ENCODE results near the gene PRKAG2.
"Not testable (repeated sequence)": the region's sequence is repeated elsewhere in the genome, so short reads cannot be mapped to it uniquely, and the experiment has no call there.

The PRKAG2 gene

GRCh38 chr7:151752816-151753595 lies 123.9 kb downstream of the PRKAG2 start:
- H3K36me3 ChIP-seq (ENCODE audit: insufficient read depth, low read length), result no peaks in the 10 kb centered on the region
- H3K27ac ChIP-seq (ENCODE audit: low read depth, low read length, poor library complexity, severe bottlenecking), result no peak overlapping the region
- H2AFZ ChIP-seq (ENCODE audit: low read length), result no peak overlapping the region
- no peaks in the 10 kb centered on the region for H3K9me3 ChIP-seq (ENCODE audit: low read length)
- no peak overlapping the region for H3K4me3 ChIP-seq (ENCODE audit: low read depth, low read length, poor library complexity, severe bottlenecking)
- no peaks in the 10 kb centered on the region for H3K9me2 ChIP-seq (ENCODE audit: low read depth, low read length)
- TF ChIP-seq EZH2 (IDR thresholded peaks at IDR 0.05; ENCODE audit: borderline replicate concordance, low read length) (no peak), CTCF (IDR thresholded peaks at IDR 0.05; ENCODE audit: low read length) (no peak)
- peaks cover 13% of the 10 kb centered on the region; the same call in 1 of the 2 replicates for H3K27me3 ChIP-seq (ENCODE audit: insufficient read depth, low read length)
- no peaks in the 10 kb centered on the region for H3K4me1 ChIP-seq (ENCODE audit: insufficient read depth, low read length, severe bottlenecking)
- no peaks in the 10 kb centered on the region for H4K20me1 ChIP-seq (ENCODE audit: insufficient read depth, low read length)
- H3F3A ChIP-seq (ENCODE audit: insufficient read depth, low read length), result no peaks in the 10 kb centered on the region
- H3K4me2 ChIP-seq (ENCODE audit: low read length), result no peak overlapping the region
- no peaks in the 10 kb centered on the region for H3K79me2 ChIP-seq (ENCODE audit: insufficient read depth, low read length)
- H3K9ac ChIP-seq (ENCODE audit: low read length), result no peak overlapping the region

GRCh38 chr7:151752037-151752436 lies 124.9 kb downstream of the PRKAG2 start:
- H3K4me1 ChIP-seq (ENCODE audit: insufficient read depth, low read length, severe bottlenecking), result no peaks in the 10 kb centered on the region
- TF ChIP-seq EZH2 (IDR thresholded peaks at IDR 0.05; ENCODE audit: borderline replicate concordance, low read length) (no peak), CTCF (IDR thresholded peaks at IDR 0.05; ENCODE audit: low read length) (no peak)
- no peak overlapping the region for H3K4me3 ChIP-seq (ENCODE audit: low read depth, low read length, poor library complexity, severe bottlenecking)
- no peak overlapping the region for H2AFZ ChIP-seq (ENCODE audit: low read length)
- H3K27ac ChIP-seq (ENCODE audit: low read depth, low read length, poor library complexity, severe bottlenecking), result no peak overlapping the region
- no peak overlapping the region for H3K9ac ChIP-seq (ENCODE audit: low read length)
- H3K9me2 ChIP-seq (ENCODE audit: low read depth, low read length), result no peaks in the 10 kb centered on the region
- H3K36me3 ChIP-seq (ENCODE audit: insufficient read depth, low read length), result no peaks in the 10 kb centered on the region
- H3K4me2 ChIP-seq (ENCODE audit: low read length), result no peak overlapping the region
- H4K20me1 ChIP-seq (ENCODE audit: insufficient read depth, low read length), result no peaks in the 10 kb centered on the region
- H3K79me2 ChIP-seq (ENCODE audit: insufficient read depth, low read length), result no peaks in the 10 kb centered on the region
- no peaks in the 10 kb centered on the region for H3F3A ChIP-seq (ENCODE audit: insufficient read depth, low read length)
- H3K27me3 ChIP-seq (ENCODE audit: insufficient read depth, low read length), result peaks cover 13% of the 10 kb centered on the region; the same call in 1 of the 2 replicates
- no peaks in the 10 kb centered on the region for H3K9me3 ChIP-seq (ENCODE audit: low read length)

GRCh38 chr7:151748733-151749132 lies 128.2 kb downstream of the PRKAG2 start:
- Histone ChIP-seq H3K27ac (ENCODE audit: low read depth, low read length, poor library complexity, severe bottlenecking) (no peak overlapping the region), H3K27me3 (ENCODE audit: insufficient read depth, low read length) (peaks cover 8% of the 10 kb centered on the region; the same call in 1 of the 2 replicates), H3K9me3 (ENCODE audit: low read length) (no peaks in the 10 kb centered on the region), H2AFZ (ENCODE audit: low read length) (no peak overlapping the region), H3K9me2 (ENCODE audit: low read depth, low read length) (no peaks in the 10 kb centered on the region), H3K4me1 (ENCODE audit: insufficient read depth, low read length, severe bottlenecking) (no peaks in the 10 kb centered on the region), H3K36me3 (ENCODE audit: insufficient read depth, low read length) (no peaks in the 10 kb centered on the region), H3K4me3 (ENCODE audit: low read depth, low read length, poor library complexity, severe bottlenecking) (no peak overlapping the region), H3F3A (ENCODE audit: insufficient read depth, low read length) (no peaks in the 10 kb centered on the region), H3K79me2 (ENCODE audit: insufficient read depth, low read length) (no peaks in the 10 kb centered on the region), H3K4me2 (ENCODE audit: low read length) (no peak overlapping the region), H3K9ac (ENCODE audit: low read length) (no peak overlapping the region), H4K20me1 (ENCODE audit: insufficient read depth, low read length) (no peaks in the 10 kb centered on the region)
- no peak for TF ChIP-seq EZH2 (IDR thresholded peaks at IDR 0.05; ENCODE audit: borderline replicate concordance, low read length)
- TF ChIP-seq CTCF (IDR thresholded peaks at IDR 0.05; ENCODE audit: low read length), result no peak

- not testable (repeated sequence) for H3K27ac ChIP-seq (ENCODE audit: low read depth, low read length, poor library complexity, severe bottlenecking); H3F3A ChIP-seq (ENCODE audit: insufficient read depth, low read length); H3K27me3 ChIP-seq (ENCODE audit: insufficient read depth, low read length)
Measured at GRCh38 chr7:151748021-151748420, 128.9 kb downstream of the PRKAG2 start.

More at GRCh38 chr7:151748021-151748420, 128.9 kb downstream of the PRKAG2 start:
- H4K20me1 ChIP-seq (ENCODE audit: insufficient read depth, low read length); H3K36me3 ChIP-seq (ENCODE audit: insufficient read depth, low read length); H3K9me2 ChIP-seq (ENCODE audit: low read depth, low read length); H3K79me2 ChIP-seq (ENCODE audit: insufficient read depth, low read length); H2AFZ ChIP-seq (ENCODE audit: low read length); H3K4me1 ChIP-seq (ENCODE audit: insufficient read depth, low read length, severe bottlenecking); H3K4me3 ChIP-seq (ENCODE audit: low read depth, low read length, poor library complexity, severe bottlenecking); H3K9ac ChIP-seq (ENCODE audit: low read length); H3K9me3 ChIP-seq (ENCODE audit: low read length); H3K4me2 ChIP-seq (ENCODE audit: low read length): not testable (repeated sequence)

Measured in OCI-LY1 (cell line).